ENCODE data around the gene USP6NL.

USP6NL gene

DNA sequence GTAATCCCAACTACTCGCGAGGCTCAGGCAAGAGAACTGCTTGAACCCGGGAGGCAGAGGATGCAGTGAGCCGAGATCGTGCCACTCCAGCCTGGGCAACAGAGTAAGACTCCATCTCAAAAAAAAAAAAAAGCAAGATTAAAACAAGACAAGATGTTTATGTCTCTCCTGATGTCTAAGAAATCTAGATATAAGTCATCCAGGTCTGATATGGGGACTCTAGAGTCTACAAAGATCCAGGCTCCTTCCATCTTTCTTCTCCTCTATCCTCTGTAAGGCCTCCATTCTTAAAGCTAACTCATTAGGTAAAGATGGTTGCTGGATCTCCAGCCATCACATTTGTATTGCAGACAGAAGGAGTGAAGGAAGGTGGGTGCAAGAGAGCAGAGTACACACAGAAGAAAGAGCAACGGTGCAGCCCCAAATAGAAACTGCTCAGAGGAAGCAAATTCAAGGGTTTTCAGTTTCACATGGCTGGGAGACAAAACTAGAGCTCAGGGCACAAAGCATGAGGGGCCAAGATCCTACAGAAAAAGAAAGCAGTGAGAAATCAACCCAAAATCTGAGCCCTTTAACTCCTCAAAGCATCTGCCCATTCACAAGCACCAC, 57.6 kb downstream of the USP6NL start:
- no peak overlapping the region for H3K4me3 ChIP-seq (ENCODE audit: low read depth, low read length)

DNA sequence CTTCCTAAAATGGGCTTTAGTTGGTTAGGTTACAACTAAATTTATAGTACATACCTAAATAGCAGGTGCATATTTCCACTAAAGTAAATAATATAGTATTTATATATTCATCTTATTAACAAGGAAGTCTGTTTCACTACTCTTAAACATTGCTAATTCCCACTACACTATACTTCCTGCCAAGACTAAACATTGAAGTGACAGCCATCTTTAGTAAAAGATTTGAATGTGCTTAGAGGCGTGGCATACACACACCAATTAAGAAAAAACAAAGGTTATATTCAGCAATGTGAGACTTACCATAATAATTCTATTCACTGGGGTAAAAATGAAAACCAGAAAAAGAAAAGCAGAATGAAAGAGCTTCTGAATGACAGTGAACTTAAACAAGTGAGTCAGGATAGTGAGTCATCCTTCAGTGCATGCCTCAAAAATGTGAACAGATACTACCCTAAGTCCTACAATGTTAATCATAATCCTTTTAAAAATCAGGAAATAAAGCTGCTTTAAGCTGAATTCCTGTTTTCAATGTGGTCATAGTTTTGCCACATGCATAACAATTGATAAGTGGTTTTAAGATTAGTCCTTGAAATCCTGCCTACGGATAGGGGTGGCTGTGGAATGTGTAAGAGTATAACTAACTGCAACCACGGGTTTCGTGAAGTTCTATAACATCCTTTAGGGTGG, 59.4 kb downstream of the USP6NL start:
- no peak overlapping the region for H3K4me3 ChIP-seq (ENCODE audit: low read depth, low read length)

DNA sequence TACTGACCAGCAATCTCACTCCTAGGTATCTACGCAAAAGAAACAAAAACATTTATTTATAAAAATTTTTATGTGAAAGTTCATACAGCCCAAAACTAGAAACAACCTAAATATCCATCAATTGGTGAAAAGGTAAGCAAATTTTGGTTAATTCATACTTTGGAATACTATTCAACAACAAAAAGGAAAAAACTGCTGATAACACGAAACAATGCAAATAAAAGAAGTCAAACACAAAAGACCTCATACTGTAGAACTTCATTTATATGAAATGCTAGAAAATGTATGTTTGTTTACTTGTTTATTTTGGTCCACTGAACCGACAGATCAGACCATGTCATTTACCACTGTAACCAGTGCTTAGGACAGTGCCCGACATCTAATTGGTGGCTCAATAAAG, 60.3 kb downstream of the USP6NL start:
- H3K4me3 ChIP-seq (ENCODE audit: low read depth, low read length) = no peak overlapping the region

DNA sequence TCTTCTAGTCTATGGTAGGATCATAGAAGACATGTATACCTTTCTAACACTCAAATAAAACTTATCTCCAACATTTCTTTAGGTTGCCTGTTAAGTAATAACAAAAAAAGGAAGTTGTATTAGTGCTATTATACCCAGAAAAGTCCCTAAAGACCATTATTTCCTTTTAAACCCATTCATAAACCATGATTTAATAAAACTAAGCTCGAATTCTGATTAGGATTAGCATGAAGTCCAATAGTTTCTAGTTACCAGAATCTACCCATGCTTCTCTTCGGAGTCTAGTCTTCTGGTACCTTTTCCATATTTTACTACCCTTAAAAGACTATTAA, 62.7 kb downstream of the USP6NL start:
- H3K4me3 ChIP-seq (ENCODE audit: low read depth, low read length) = no peak overlapping the region

DNA sequence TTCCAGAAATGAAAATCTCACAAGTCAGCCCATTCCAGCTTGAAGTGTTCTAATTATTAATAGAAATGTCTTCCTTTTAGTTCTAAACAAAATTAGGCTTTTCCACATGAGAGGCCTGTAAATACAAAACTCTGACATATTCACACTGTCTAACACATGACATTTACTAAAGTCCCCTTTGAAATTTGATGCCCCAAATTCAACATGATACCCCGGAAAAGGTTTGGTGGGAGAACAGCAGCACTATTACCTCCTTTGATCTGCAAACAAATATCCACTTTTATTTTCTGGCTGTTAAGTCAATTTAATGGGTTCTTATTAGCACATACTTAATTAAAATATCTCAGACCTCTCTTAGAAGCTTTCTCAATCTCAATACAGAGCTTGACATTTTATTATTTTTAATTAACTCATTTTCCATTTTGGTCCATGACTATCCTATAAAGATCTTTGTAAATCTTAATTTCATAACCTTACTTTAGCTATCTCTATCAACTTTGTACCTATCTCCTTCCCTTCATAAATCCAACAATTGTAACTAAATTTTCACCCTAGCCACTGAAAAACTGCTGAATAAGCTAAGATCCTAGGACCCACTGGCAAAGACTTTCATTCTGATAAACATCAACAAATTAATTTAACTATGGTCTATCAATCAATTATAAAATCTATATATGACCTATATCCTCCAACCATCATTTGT, 63.2 kb downstream of the USP6NL start:
- no peak overlapping the region for H3K4me3 ChIP-seq (ENCODE audit: low read depth, low read length)

DNA sequence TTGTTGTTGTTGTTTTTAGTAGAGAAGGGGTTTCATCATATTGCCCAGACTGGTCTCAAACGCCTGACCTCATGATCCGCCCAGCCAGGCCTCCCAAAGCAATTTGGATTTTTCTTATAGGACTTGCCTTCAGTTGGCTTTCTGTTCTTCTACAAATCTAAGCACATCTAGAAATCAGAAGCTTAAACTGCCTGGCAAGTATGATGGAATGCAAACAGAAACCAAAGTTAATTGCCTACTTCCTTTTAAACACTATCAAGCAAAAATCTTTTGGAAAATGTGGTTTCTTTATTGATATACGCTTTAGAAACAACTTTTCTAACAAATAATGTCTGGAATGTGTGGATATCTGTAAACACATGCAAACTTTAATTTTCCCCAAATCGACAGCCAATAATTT, 64.9 kb downstream of the USP6NL start:
- H3K4me3 ChIP-seq (ENCODE audit: low read depth, low read length) = no peak overlapping the region

DNA sequence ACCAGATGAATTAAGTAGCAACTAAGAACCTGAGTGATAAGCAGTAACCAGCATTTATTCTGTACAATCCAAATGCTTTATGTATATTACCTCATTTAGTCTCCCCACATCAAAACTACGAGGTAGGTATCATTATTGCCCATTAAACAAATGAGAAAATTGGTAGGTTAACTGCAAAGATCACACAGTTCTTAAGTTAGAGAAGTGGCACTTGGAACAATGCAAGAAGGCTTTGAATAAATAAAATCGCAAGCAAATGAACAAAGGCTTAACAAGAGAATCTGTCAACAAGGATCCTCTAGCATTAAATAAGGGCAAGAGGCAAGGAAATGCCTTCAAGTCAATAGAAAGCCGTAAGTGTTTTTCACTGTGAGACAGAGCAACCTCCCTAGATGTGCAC, 70.2 kb downstream of the USP6NL start:
- H3K4me3 ChIP-seq (ENCODE audit: low read depth, low read length) = no peak overlapping the region

DNA sequence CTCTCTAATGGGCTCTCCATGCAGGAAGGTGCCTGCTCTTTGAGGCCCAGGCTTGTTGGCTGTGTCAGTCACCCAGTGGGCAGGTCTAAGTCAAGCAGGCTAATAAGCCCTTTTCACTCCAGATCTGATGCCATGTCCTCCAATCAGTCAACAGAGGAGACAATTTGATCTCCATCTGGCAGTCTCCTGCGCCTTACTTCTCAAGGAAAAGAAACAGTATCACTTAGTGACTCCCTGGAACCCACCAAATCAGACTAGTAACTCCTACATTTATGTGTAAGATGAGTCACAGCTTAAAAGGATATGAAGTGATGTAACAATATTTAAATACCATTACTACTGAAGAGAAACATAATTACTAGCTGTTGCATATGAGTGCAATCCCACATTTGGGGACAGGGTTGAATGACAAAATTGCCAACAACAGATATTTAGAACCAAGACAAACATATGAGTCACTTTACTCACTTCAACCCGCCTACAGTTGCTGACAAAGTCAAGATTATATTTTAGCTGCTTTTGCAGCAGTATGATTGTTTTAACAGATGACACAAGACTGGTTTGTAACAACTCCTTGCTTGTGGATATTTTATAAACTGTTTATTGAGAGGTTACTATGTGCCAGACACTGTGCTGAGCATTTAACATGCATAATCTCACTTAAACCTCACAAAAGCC, 72.1 kb downstream of the USP6NL start:
- no peak overlapping the region for H3K4me3 ChIP-seq (ENCODE audit: low read depth, low read length)

DNA sequence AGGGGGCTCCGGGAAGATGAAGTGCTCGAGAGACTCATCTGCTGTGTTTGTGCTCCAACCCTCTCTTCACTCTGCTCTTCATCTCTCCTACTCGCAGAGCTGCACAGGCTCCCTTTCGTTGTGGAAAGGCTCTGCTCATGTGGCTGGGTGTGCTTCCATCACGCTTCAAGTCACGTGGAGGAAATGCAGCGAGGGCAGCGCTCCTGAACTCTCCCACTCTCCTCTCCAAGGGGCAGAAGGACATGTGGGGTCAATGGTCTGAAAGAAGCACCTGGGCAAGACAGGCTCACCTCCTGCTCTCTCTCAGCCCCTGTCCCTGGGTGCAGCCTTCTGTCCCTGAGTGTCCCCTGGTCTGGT, 72.6 kb downstream of the USP6NL start:
- no peak overlapping the region for H3K4me3 ChIP-seq (ENCODE audit: low read depth, low read length)

DNA sequence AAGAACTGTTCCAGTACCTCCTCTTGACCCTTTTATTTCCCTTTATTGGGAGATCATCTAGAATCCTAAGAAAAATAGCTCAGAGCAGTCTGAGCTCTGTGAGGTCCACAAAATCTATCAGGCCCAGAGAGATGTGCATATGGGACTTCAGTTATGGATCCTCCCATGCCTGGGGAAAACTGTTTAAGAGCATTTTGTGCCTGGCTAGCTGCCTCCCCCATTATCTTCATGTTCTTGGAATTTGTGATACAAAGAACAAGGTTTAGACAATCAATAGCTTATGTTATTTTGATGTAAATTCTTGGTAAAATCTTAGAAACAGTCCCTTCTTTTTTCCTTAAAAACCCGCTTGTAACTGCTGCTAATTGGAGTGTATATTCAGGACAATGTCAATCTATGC, 75.2 kb downstream of the USP6NL start:
- no peak overlapping the region for H3K4me3 ChIP-seq (ENCODE audit: low read depth, low read length)

DNA sequence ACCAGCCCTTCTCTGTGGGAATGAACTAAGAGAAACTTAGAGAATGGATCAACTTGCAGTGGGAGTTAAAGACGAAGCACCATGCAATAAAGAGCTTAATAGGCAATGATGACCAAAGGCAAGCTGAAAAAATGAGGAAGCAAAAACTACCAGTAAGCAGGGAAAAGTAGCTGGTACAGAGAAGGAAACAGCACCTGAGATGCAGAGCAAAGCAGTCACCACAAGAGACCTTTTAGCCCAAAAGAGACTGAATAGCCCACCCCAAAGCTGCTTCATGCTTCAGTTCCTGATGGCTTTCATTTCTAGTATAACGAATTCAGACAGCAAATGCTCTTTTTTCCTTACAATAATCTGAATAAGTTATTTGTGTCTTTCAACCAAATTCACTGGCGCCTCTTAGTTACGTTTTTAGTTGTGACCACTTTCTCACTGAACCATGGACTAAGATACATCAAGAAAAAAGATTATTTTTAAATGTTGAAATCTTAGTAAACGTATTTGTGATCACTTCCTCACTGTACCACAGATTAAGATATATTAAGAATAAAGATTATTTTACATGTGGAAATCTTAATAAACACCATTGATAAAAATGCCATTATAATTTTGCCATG, 76.0 kb downstream of the USP6NL start:
- no peak overlapping the region for H3K4me3 ChIP-seq (ENCODE audit: low read depth, low read length)

DNA sequence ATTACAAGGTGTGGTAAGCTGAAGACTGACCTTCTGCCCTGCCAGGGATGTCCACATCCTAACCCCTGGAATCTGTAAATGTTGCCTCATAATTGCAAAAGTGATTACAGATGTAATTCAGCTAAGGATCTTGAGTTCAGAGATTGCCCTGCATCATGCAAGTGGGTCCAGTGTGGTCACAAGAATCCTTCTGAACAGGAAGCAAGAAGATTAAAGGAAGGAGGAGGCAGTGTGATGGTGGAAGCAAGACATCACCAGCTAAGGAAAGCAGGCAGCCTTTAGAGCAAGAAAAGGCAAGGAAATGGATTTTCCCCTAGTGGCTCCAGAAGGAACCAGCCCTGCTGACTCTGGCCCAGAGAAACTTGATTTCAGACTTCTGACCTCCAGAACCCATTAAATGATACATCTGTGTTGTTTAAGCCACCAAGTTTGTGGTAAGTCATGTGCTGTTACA, 78.1 kb downstream of the USP6NL start:
- no peak overlapping the region for H3K4me3 ChIP-seq (ENCODE audit: low read depth, low read length)

DNA sequence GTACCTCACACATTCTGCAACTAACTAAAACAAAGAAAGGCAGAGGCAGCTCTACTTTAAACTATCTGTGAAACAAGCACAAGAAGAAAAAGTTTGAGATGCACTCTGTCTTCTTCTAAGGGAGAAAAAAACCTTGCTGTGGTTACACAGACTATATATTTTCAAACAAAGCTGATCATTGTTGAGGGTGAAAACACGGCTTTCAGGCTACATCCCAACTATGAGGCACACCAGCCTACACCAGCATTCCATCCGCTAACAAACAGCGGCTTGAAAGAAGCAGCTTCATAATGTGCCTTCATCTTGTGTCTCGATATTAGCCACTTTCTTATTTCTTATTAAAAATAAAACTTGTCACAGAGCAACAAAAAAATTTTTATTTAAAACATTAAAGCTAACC, 79.1 kb downstream of the USP6NL start:
- no peak overlapping the region for H3K4me3 ChIP-seq (ENCODE audit: low read depth, low read length)

DNA sequence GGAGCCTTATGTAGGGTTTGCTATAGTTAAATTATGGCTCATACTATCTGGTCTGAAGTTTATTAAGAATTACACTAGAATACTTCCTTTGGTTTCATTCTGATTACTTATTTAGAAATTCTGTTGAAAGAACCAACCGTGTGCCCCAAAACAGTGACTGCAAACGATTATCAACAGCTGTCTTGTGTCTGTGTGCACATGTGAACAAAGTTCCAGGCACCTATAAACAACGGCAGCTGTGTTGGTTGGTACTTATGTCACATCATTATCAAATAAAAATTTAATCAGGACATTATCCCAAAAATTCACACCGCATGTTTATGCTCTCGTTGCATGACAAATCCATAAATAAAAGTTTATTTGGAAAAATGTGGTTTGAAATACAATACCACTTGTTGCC, 80.6 kb downstream of the USP6NL start:
- no peak overlapping the region for H3K4me3 ChIP-seq (ENCODE audit: low read depth, low read length)

DNA sequence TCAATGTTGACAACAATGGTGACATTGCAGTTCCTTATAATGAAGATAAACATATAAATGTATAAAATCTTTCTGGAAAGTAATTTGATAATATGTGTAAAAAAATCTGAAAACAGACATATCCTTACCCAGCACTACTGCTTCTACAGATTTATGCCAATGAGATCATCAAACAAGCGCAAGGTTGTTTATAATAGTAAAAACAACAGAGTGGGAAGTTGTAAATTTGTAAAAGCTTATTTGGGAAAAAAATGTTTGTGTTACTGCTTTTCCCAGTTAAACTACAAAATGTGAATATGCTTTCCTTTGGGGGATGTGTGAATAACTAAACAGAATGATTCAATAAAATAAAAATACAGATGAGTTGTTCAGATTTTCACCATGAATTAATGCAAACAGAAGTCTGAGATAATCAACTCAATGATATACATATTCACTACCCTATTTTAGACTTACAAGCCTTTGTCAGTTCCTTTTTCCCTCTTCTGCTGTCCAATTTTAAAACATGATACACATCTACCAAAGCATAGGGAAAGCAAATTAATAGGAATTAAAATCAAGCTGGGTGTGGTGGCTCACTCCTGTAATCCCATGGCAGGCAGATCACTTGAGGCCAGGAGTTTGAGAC, 82.1 kb downstream of the USP6NL start:
- no peak overlapping the region for H3K4me3 ChIP-seq (ENCODE audit: low read depth, low read length)

DNA sequence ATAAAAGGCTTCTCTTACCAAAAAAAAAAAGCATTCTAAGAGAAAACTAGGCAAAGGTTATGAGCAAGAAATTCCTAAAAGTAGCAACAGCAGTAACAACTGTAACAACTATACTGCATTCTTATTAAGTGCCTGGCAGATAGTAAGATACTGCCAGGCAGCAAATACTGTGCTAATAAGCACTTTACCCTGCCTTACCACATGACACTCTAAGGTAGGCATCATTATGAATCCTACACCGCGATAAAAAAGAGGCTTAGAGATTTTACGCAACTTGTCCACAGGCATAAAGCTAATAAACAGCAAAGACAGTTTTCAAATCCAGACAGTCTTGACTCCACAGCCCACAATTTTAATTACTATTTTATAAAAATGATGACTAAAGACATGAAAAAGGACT, 83.2 kb downstream of the USP6NL start:
- no peak overlapping the region for H3K4me3 ChIP-seq (ENCODE audit: low read depth, low read length)

DNA sequence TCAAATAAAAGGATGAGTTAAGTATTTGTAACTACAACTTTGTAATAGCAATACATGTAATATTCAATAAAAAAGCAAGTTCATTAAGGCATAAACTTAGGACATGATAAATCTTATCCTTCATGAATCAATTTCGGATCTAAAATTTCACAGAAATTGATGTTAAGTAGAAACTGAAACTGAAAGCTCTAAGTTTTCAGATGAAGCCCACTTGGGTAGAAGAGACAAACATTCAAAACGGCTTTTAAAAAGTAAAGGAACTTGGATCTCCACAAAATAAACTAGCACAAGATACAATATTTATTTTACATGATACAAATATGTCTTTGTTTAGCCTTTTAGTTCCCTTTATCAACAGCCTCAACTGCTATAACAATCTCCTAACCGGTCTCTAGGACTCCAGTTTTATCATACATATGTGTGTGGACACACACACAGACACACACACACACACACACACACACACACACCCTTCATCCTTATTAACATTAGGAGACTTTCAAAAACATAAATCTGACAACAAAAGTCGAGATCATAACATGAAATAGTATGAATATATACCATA, 83.7 kb downstream of the USP6NL start:
- H3K4me3 ChIP-seq (ENCODE audit: low read depth, low read length) = no peak overlapping the region

DNA sequence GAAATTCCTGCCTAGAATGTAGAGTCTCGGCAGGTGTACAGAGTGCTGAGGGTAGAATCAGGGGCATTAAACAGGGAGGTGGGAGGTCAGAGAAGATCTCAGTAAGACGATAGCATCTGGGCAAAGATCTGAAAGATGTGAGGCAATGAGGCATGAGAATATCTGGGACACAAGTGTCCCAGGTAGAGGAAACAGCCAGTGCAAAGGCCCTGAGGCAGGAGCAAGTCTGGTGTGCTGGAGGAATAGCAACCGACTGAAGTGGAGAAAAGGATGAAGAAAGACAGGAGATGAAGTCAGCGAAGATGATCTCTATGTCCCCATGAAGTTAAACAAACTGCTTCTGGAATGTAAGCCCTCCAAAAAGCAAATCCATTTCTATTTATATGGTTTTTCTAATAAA, 84.4 kb downstream of the USP6NL start:
- no peak overlapping the region for H3K4me3 ChIP-seq (ENCODE audit: low read depth, low read length)

DNA sequence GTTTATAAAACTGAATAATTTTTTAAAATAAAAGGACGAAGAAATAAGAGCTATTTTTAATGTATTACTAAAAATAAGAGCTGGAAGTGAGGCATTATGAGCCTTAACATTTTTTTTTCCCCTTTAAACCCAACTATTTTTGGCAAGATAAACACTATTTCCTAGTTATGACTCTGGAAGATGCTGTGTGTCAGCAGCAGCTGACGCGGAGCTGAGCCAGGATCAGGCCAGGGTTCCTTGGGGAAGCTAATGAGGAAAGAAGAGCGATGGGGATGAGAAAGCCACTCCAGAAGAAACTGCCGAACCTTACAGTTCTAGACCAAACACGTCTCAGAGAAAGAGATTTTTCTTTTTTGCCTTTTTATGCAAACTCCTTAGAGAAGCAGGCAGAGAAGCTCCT, 85.9 kb downstream of the USP6NL start:
- H3K4me3 ChIP-seq (ENCODE audit: low read depth, low read length) = no peak overlapping the region

DNA sequence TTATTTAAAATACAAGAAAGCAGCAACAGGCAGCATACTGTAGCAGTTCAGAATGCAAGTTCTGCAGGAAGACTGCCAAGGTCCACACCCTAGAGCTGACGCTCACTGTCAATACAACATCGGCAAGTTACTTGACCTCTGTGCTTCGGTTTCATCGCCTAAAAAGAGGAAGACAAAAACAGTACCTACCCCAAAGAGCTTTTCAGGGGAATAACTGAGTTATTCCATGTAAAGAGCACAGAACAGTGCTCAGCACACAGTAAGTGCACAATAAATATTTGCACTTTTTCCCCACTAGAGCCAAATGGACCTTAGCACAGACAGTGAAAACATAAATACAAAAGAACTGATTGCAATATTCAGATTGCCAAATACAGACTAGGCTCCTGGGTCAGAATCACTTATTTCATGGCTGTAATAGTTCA, 88.6 kb downstream of the USP6NL start:
- H3K4me3 ChIP-seq (ENCODE audit: low read depth, low read length) = no peak overlapping the region

DNA sequence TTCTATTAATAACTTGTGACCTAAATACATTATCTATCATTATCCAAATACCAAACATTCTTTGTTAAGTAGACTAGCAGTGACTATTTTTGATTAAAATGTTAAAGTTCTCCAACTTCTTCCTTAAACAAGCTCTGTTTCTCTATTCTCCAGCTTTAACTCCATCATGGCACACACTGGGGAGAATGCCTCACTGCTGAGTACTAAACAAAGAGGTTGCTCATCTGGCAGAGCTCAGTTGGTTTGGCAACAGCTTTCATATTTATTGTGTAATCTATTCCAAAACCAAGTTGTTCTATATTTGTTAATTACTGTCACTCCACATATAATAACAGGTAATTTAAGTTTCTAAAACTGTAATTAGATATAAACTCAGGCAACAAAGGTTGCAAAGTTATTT, 89.6 kb downstream of the USP6NL start:
- H3K4me3 ChIP-seq (ENCODE audit: low read depth, low read length) = no peak overlapping the region
